ENCODE data around the gene POLR2F. TPM values are rescaled to one million over a fixed set of nuclear protein-coding genes. Genes with fewer than 3 reads are reported as not detected.

Gene POLR2F
- total and polyA plus RNA-seq, 9 of the 15 experiments (the other 6 are each of a cell fraction or from before 2014, with no cell fraction given): 98.9 to 410 (median 168) TPM

DNA sequence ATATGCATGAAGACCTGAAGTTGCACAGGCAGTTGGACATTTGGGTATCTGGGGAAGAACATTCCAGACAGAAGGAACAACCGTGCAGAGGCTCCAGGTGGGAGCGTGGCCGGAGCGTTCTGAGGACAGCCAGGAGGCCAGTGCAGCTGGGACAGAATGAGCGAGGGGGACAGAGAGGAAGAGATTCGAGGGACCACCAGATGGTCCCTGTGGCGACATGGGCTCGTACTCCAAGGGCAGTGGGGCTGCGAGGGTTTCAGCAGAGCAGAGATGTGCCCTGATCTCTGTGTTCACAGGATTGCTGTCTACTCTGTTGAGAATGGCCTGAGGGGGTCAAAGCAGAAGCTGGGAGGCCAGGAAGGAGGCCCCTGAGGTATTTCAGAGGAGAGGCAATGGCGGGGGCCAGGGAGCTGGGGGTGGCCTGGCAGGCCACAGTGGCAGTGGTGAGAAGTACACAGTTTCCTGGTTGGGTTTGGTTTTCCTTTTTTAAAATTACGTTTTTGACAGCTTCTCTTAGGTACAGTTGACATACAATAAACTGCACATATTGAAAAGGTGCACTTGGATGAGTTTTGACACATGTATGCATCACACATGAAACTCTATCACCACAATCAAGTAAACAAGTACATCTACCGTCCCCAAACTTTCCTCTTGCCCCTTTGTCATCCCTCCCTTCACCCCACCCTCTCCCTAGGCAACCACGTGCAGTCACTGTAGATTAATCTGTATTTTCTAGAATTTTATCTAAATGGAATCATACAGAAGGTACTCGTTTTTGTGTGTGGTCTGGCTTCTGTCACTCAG is 55.7 kb downstream of the POLR2F start:
- H3K79me2 ChIP-seq (ENCODE audit: control insufficient read depth, insufficient read depth, low read length): no peaks in the 10 kb centered on the region
- DNase-seq (ENCODE audit: extremely low read depth in 1 of 4, low spot score in 3 of 4): no peak
- FAIRE-seq: no peak
- no peak overlapping the region for H3K27ac ChIP-seq (ENCODE audit: extremely low read depth, low read depth, low read length)
- H3K9me1 ChIP-seq (ENCODE audit: control insufficient read depth, insufficient read depth, low read length): no peaks in the 10 kb centered on the region
- H3K36me3 ChIP-seq (ENCODE audit: control insufficient read depth, insufficient read depth, low read length): no peaks in the 10 kb centered on the region
- no peaks in the 10 kb centered on the region for H3K9me3 ChIP-seq (replicated peaks; ENCODE audit: control insufficient read depth, insufficient read depth, low read depth, low read length)
- no TSS peak for BruUV-seq (replicated peaks)
- no peak overlapping the region for H3K9ac ChIP-seq (ENCODE audit: insufficient read depth in 1 of 2, low read depth in 2 of 2, low read length in 2 of 2)
- POLR2A ChIA-PET: interaction anchor here (0.6 kb wide), 1 partner anchor 57 kb away, joined by 3 read pairs; no protein-coding TSS in a partner anchor
- H3K4me1 ChIP-seq (replicated peaks in 1 of 2; ENCODE audit: control insufficient read depth in 2 of 2, insufficient read depth in 2 of 2, low read length in 2 of 2): peaks cover 3% of the 10 kb centered on the region in 2 experiments; a peak in 2 of 5 replicates
- TF ChIP-seq HNRNPH1 (optimal IDR thresholded peaks at IDR 0.05; ENCODE audit: low read depth, low read length) (no peak), CHD2 (IDR thresholded peaks at IDR 0.05; ENCODE audit: low read depth, low read length) (no peak), SIRT6 (IDR thresholded peaks at IDR 0.05; ENCODE audit: low read depth, low read length) (no peak)
- TF ChIP-seq, protein P1, sequence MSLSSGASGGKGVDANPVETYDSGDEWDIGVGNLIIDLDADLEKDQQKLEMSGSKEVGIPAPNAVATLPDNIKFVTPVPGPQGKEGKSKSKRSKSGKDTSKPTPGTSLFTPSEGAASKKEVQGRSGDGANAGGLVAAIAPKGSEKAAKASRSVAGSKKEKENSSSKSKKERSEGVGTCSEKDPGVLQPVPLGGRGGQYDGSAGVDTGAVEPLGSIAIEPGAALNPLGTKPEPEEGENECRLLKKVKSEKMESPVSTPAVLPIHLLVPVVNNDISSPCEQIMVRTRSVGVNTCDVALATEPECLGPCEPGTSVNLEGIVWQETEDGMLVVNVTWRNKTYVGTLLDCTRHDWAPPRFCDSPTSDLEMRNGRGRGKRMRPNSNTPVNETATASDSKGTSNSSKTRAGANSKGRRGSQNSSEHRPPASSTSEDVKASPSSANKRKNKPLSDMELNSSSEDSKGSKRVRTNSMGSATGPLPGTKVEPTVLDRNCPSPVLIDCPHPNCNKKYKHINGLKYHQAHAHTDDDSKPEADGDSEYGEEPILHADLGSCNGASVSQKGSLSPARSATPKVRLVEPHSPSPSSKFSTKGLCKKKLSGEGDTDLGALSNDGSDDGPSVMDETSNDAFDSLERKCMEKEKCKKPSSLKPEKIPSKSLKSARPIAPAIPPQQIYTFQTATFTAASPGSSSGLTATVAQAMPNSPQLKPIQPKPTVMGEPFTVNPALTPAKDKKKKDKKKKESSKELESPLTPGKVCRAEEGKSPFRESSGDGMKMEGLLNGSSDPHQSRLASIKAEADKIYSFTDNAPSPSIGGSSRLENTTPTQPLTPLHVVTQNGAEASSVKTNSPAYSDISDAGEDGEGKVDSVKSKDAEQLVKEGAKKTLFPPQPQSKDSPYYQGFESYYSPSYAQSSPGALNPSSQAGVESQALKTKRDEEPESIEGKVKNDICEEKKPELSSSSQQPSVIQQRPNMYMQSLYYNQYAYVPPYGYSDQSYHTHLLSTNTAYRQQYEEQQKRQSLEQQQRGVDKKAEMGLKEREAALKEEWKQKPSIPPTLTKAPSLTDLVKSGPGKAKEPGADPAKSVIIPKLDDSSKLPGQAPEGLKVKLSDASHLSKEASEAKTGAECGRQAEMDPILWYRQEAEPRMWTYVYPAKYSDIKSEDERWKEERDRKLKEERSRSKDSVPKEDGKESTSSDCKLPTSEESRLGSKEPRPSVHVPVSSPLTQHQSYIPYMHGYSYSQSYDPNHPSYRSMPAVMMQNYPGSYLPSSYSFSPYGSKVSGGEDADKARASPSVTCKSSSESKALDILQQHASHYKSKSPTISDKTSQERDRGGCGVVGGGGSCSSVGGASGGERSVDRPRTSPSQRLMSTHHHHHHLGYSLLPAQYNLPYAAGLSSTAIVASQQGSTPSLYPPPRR (CRISPR knock-in tag; IDR thresholded peaks at IDR 0.05; ENCODE audit: borderline replicate concordance): no peak
- in situ Hi-C loops (cut with MboI) (no loop called here), intact Hi-C loops (cut with micrococcal nuclease) (no loop called here)
- H3K4me2 ChIP-seq (ENCODE audit: insufficient read depth, low read length): no peak overlapping the region
- H3K27me3 ChIP-seq (ENCODE audit: control insufficient read depth in 2 of 2, insufficient read depth in 2 of 2, low read length in 2 of 2): no peaks in the 10 kb centered on the region
- WGBS (ENCODE audit: insufficient coverage, low coverage, missing lambda C conversion rate): 40% methylated on average over 8 of the region's 14 CpGs
- CTCF ChIA-PET (ENCODE audit: low intra/inter-chr PET ratio): no interaction called here
- no peak overlapping the region for H3K4me3 ChIP-seq
- ATAC-seq: no peak
- no peak overlapping the region for H2AFZ ChIP-seq (ENCODE audit: low read depth, low read length)
- no peaks in the 10 kb centered on the region for H4K20me1 ChIP-seq (replicated peaks; ENCODE audit: control insufficient read depth, insufficient read depth, low read length)
